HCT116 (cell line): ENCODE measurements around the gene FPR3. TPM values are rescaled to one million over a fixed set of nuclear protein-coding genes. Genes with fewer than 3 reads are reported as not detected.

Experiments used
- ATAC-seq: fragments of 200-7000 bp; cut with Tn5 transposase; 2 replicates; pipeline ENCODE4 v1.9.1; 2020; ENCODE audit warnings: mild to moderate bottlenecking, moderate library complexity
- BruUV-seq: library from RNA; stranded (reverse); fragments of 400-500 nt; replicated peaks from 2 replicates; lab custom pipeline; 2021; lab: Mats Ljungman, UMichigan
- CTCF ChIA-PET: fragments of 300-600 bp; sonication (Branson Sonifier 250); formaldehyde crosslinking; loops from one replicate; lab custom pipeline; 2021; ENCODE audit warnings: antibody characterized with exemption; lab: Charles Lee
- POLR2A ChIA-PET: fragments of 300-600, 350-600 bp; sonication (Branson Sonifier 250); formaldehyde crosslinking; loops from one replicate; lab custom pipeline; 2021; ENCODE audit warnings: antibody characterized with exemption; lab: Charles Lee
- RAD21 ChIA-PET, 2 experiments: fragments of 300-600 bp; sonication (Branson Sonifier 250); formaldehyde crosslinking; loops; one replicate each; lab custom pipeline; 2023; ENCODE audit warnings: low total read pairs in 2 of 2; ENCODE audit not compliant: uncharacterized antibody in 2 of 2, unreplicated experiment in 2 of 2, low non-redundant PET in 1 of 2; lab: Charles Lee
- DNase-seq: peaks from one replicate; pipeline ENCODE4 v3.0.0-alpha.2; 2010; ENCODE audit warnings: low read depth, low spot score
- H2AFZ ChIP-seq: fragments of 200-600 bp; shearing (Covaris generic), sonication (generic); 2 replicates; pipeline ENCODE4 v1.6.1; 2017; ENCODE audit warnings: low read depth, mixed run types, mixed read lengths, antibody characterized with exemption, low read length; ENCODE audit not compliant: poor library complexity, severe bottlenecking
- H3K27ac ChIP-seq: 2 replicates; pipeline ENCODE4 v1.5.1; 2012; ENCODE audit warnings: low read depth, low read length
- H3K27me3 ChIP-seq: fragments of 200-600 bp; sonication (generic); 2 replicates; pipeline ENCODE4 v1.6.1; 2016; ENCODE audit warnings: mixed run types, low read length, mixed read lengths; ENCODE audit not compliant: insufficient read depth
- H3K36me3 ChIP-seq, 2 experiments: fragments of 200-500 bp in 1 of 2; fragments of 200-600 bp in 1 of 2; sonication (Bioruptor generic) in 1 of 2; sonication (generic) in 1 of 2; 2 replicates each; pipeline versions ENCODE4 v1.5.1 to v1.6.1; 2014 to 2016; ENCODE audit warnings: low read length in 2 of 2, inconsistent platforms in 1 of 2, mixed read lengths in 1 of 2, mixed run types in 1 of 2; ENCODE audit not compliant: insufficient read depth in 2 of 2, control insufficient read depth in 1 of 2
- H3K4me1 ChIP-seq, 2 experiments: fragments of 200-600 bp in 1 of 2; sonication (generic) in 1 of 2; 2 replicates each; pipeline versions ENCODE4 v1.5.1 to v1.6.1; 2012 to 2017; ENCODE audit warnings: low read length in 2 of 2, inconsistent platforms in 1 of 2, mild to moderate bottlenecking in 1 of 2, mixed read lengths in 1 of 2, mixed run types in 1 of 2, moderate library complexity in 1 of 2; ENCODE audit not compliant: insufficient read depth in 2 of 2, control insufficient read depth in 1 of 2
- H3K4me2 ChIP-seq: fragments of 200-600 bp; sonication (generic); 2 replicates; pipeline ENCODE4 v1.6.1; 2017; ENCODE audit warnings: mixed run types, low read length, mixed read lengths
- H3K4me3 ChIP-seq, 2 experiments: fragments of 200-600 bp in 1 of 2; sonication (generic) in 1 of 2; replicated peaks in 1 of 2; 2 replicates each; pipeline ENCODE4 v1.5.1; 2011 to 2016; ENCODE audit warnings: low read length in 2 of 2, control low read depth in 1 of 2, low read depth in 1 of 2, mild to moderate bottlenecking in 1 of 2, mixed read lengths in 1 of 2, mixed run types in 1 of 2
- H3K79me2 ChIP-seq: fragments of 200-600 bp; sonication (generic); 2 replicates; pipeline ENCODE4 v1.6.1; 2017; ENCODE audit warnings: mild to moderate bottlenecking, mixed run types, low read length, moderate library complexity, mixed read lengths; ENCODE audit not compliant: insufficient read depth
- H3K9ac ChIP-seq: fragments of 200-600 bp; sonication (generic); 2 replicates; pipeline ENCODE4 v1.6.1; 2016; ENCODE audit warnings: low read length, mixed read lengths
- H3K9me2 ChIP-seq: fragments of 200-600 bp; sonication (generic), shearing (Covaris generic); 2 replicates; pipeline ENCODE4 v1.6.1; 2017; ENCODE audit warnings: mixed run types, mild to moderate bottlenecking, moderate library complexity; ENCODE audit not compliant: insufficient read depth
- H3K9me3 ChIP-seq, 2 experiments: fragments of 200-500 bp in 1 of 2; fragments of 200-600 bp in 1 of 2; sonication (Bioruptor generic) in 1 of 2; sonication (generic) in 1 of 2; 2 replicates each; pipeline ENCODE4 v1.6.1; 2014 to 2017; ENCODE audit warnings: low read length in 2 of 2, mixed read lengths in 2 of 2, inconsistent platforms in 1 of 2, low read depth in 1 of 2, mild to moderate bottlenecking in 1 of 2, mixed run types in 1 of 2, moderate library complexity in 1 of 2; ENCODE audit not compliant: control insufficient read depth in 1 of 2, insufficient read depth in 1 of 2
- H4K20me1 ChIP-seq: fragments of 200-600 bp; sonication (generic), shearing (Covaris generic); 2 replicates; pipeline ENCODE4 v1.6.1; 2017; ENCODE audit warnings: mixed run types, mild to moderate bottlenecking, moderate library complexity; ENCODE audit not compliant: insufficient read depth
- CBX3 ChIP-seq: IDR thresholded peaks from 2 replicates; pipeline ENCODE4 v1.6.1; 2012; ENCODE audit warnings: low read depth
- CEBPB ChIP-seq: IDR thresholded peaks from 2 replicates; pipeline ENCODE4 v1.6.1; 2012; ENCODE audit warnings: low read depth
- EGR1 ChIP-seq: IDR thresholded peaks from 2 replicates; pipeline ENCODE4 v1.6.1; 2012; ENCODE audit warnings: low read depth
- ELF1 ChIP-seq: IDR thresholded peaks from 2 replicates; pipeline ENCODE4 v1.6.1; 2012; ENCODE audit warnings: low read depth, borderline replicate concordance
- EZH2 ChIP-seq: fragments of 200-600 bp; sonication (generic); IDR thresholded peaks from 2 replicates; pipeline ENCODE4 v1.6.1; 2017; ENCODE audit warnings: antibody characterized with exemption, mixed run types
- EZH2phosphoT487 ChIP-seq: fragments of 200-600 bp; IDR thresholded peaks from 2 replicates; pipeline ENCODE4 v1.6.1; 2018; ENCODE audit warnings: antibody characterized with exemption, borderline replicate concordance
- FOSL1 ChIP-seq: IDR thresholded peaks from 2 replicates; pipeline ENCODE4 v1.6.1; 2012; ENCODE audit warnings: low read depth
- POLR2A ChIP-seq: IDR thresholded peaks from 2 replicates; pipeline ENCODE4 v1.7.0; 2011; ENCODE audit warnings: borderline replicate concordance; ENCODE audit not compliant: insufficient read depth, insufficient read length; ENCODE audit errors: extremely low read depth
- POLR2AphosphoS5 ChIP-seq: IDR thresholded peaks from 2 replicates; pipeline ENCODE4 v1.6.1; 2011; ENCODE audit warnings: mild to moderate bottlenecking, low read depth, low read length, moderate library complexity
- RAD21 ChIP-seq: IDR thresholded peaks from 2 replicates; pipeline ENCODE4 v1.6.1; 2012; ENCODE audit warnings: low read depth, mild to moderate bottlenecking
- SP1 ChIP-seq: IDR thresholded peaks from 2 replicates; pipeline ENCODE4 v1.6.1; 2012; ENCODE audit warnings: low read depth
- SRF ChIP-seq: IDR thresholded peaks from 2 replicates; pipeline ENCODE4 v1.6.1; 2012; ENCODE audit warnings: low read depth
- TCF7L2 ChIP-seq: IDR thresholded peaks from 2 replicates; pipeline ENCODE4 v1.7.0; 2011; ENCODE audit warnings: borderline replicate concordance, inconsistent platforms; ENCODE audit not compliant: insufficient read depth, insufficient read length; ENCODE audit errors: extremely low read depth
- YY1 ChIP-seq: IDR thresholded peaks from 2 replicates; pipeline ENCODE4 v1.6.1; 2011; ENCODE audit warnings: low read length, low read depth, moderate library complexity, mild to moderate bottlenecking; ENCODE audit not compliant: insufficient replicate concordance; ENCODE audit errors: extremely low read depth
- ZNF274 ChIP-seq: fragments of 200-500 bp; sonication (Bioruptor generic); IDR thresholded peaks from 2 replicates; pipeline ENCODE4 v1.6.1; 2014; ENCODE audit warnings: mild to moderate bottlenecking, low read depth, low read length, inconsistent platforms
- intact Hi-C: fragments of 100-400 bp; cut with micrococcal nuclease; formaldehyde crosslinking; loops from 2 replicates; pipeline ENCODE4 v1.10.0; 2022
- total RNA-seq: library from RNA; stranded (reverse); gene quantifications from one replicate; pipeline ENCODE4 v1.2.1, GENCODE V29; 2021; ENCODE audit not compliant: unreplicated experiment
- TF ChIP-seq, protein P1 (sequence below): IDR thresholded peaks from 2 replicates; pipeline ENCODE4 v1.6.1; 2012
- TF ChIP-seq, protein P2 (sequence below): IDR thresholded peaks from 2 replicates; pipeline ENCODE4 v1.6.1; 2011; ENCODE audit warnings: mild to moderate bottlenecking, low read length, moderate library complexity; ENCODE audit not compliant: insufficient replicate concordance; ENCODE audit errors: extremely low read depth
- TF ChIP-seq, protein P3 (sequence below), 3 experiments: fragments of 200-600 bp in 1 of 3; sonication (generic) in 1 of 3; IDR thresholded peaks in 2 of 3; conservative IDR thresholded peaks in 1 of 3; 2 replicates each; pipeline ENCODE4 v1.5.1; 2012 to 2017; ENCODE audit warnings: low read depth in 2 of 3, low read length in 2 of 3, antibody characterized with exemption in 1 of 3, borderline replicate concordance in 1 of 3, control low read depth in 1 of 3, mild to moderate bottlenecking in 1 of 3, mixed read lengths in 1 of 3, mixed run types in 1 of 3, moderate library complexity in 1 of 3; ENCODE audit not compliant: insufficient read depth in 1 of 3

FPR3 gene
- total RNA-seq, 1 experiment from 2014 or later, result not detected

DNA sequence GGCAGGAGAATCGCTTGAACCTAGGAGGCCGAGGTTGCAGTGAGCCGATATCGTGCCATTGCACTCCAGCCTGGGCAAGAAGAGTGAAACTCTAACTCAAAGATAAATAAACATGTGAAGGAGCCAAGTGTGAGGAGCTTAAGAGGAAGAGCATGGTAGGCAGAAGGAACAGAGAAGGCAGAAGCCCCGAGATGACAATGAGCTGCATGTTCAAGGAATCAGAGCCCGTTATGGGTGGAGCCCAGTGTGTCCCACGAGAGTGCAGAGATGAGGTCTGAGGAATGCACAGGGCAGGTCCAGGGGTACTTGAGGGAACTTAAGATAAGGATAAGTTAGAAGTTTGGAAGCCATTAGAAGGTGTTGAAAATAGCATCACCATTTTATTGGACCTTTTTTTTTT, 33.3 kb upstream of the FPR3 start:
- Histone ChIP-seq H3K36me3 (no peaks in the 10 kb centered on the region), H3K27ac (no peak overlapping the region), H2AFZ (no peak overlapping the region), H3K4me3 (no peak overlapping the region), H3K9me3 (no peaks in the 10 kb centered on the region), H3K27me3 (no peaks in the 10 kb centered on the region), H3K4me2 (no peak overlapping the region), H4K20me1 (no peaks in the 10 kb centered on the region), H3K4me1 (no peaks in the 10 kb centered on the region), H3K9me2 (no peaks in the 10 kb centered on the region), H3K79me2 (no peaks in the 10 kb centered on the region), H3K9ac (no peak overlapping the region)
- no peak for ATAC-seq
- ChIA-PET POLR2A (interaction anchor here (1.1 kb wide), 1 partner anchor 10 kb away, joined by 4 read pairs; the partner anchor contains the start of gene FPR1), CTCF (interaction anchor here (1.4 kb wide), 1 partner anchor 16 kb away, joined by 5 read pairs; no protein-coding TSS in a partner anchor), RAD21 (no interaction called here)
- TF ChIP-seq SP1 (no peak), EZH2 (no peak), CEBPB (no peak), TCF7L2 (no peak), ZNF274 (no peak), RAD21 (no peak), SRF (no peak), CBX3 (no peak), POLR2A (no peak), FOSL1 (no peak), EZH2phosphoT487 (no peak), POLR2AphosphoS5 (no peak), ELF1 (no peak), YY1 (no peak), EGR1 (no peak)
- TF ChIP-seq, protein P1, sequence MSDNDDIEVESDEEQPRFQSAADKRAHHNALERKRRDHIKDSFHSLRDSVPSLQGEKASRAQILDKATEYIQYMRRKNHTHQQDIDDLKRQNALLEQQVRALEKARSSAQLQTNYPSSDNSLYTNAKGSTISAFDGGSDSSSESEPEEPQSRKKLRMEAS, result no peak
- TF ChIP-seq, protein P2, sequence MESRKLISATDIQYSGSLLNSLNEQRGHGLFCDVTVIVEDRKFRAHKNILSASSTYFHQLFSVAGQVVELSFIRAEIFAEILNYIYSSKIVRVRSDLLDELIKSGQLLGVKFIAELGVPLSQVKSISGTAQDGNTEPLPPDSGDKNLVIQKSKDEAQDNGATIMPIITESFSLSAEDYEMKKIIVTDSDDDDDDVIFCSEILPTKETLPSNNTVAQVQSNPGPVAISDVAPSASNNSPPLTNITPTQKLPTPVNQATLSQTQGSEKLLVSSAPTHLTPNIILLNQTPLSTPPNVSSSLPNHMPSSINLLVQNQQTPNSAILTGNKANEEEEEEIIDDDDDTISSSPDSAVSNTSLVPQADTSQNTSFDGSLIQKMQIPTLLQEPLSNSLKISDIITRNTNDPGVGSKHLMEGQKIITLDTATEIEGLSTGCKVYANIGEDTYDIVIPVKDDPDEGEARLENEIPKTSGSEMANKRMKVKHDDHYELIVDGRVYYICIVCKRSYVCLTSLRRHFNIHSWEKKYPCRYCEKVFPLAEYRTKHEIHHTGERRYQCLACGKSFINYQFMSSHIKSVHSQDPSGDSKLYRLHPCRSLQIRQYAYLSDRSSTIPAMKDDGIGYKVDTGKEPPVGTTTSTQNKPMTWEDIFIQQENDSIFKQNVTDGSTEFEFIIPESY, result no peak
- TF ChIP-seq, protein P3, sequence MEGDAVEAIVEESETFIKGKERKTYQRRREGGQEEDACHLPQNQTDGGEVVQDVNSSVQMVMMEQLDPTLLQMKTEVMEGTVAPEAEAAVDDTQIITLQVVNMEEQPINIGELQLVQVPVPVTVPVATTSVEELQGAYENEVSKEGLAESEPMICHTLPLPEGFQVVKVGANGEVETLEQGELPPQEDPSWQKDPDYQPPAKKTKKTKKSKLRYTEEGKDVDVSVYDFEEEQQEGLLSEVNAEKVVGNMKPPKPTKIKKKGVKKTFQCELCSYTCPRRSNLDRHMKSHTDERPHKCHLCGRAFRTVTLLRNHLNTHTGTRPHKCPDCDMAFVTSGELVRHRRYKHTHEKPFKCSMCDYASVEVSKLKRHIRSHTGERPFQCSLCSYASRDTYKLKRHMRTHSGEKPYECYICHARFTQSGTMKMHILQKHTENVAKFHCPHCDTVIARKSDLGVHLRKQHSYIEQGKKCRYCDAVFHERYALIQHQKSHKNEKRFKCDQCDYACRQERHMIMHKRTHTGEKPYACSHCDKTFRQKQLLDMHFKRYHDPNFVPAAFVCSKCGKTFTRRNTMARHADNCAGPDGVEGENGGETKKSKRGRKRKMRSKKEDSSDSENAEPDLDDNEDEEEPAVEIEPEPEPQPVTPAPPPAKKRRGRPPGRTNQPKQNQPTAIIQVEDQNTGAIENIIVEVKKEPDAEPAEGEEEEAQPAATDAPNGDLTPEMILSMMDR (IDR thresholded peaks at IDR 0.05 in 2 of 3, conservative IDR thresholded peaks at IDR 0.05 in 1 of 3; ENCODE audit: borderline replicate concordance in 1 of 3, insufficient read depth in 1 of 3, low read depth in 2 of 3, low read length in 2 of 3), result no peak
- BruUV-seq, result no TSS peak
- intact Hi-C loops, result no loop called here
- no peak for DNase-seq
